Measurements from ENCODE around the gene SPTAN1.

DNA sequence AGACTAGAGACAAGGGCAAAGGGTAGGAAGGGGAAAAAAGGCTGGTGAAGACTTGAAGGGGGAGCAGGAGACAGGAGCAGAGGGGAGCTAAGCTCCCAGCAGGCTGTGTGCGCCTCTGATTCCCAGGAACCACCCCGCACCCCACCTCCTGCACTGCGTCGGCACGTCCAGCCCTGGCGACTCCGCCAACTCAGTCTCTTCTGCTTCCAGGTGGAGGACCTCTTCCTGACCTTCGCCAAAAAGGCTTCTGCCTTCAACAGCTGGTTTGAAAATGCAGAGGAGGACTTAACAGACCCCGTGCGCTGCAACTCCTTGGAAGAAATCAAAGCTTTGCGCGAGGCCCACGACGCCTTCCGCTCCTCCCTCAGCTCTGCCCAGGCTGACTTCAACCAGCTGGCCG, 73.8 kb downstream of the SPTAN1 start:
- TF ChIP-seq EP300 (IDR thresholded peaks at IDR 0.05; ENCODE audit: low read depth) (no peak), POLR2AphosphoS5 (IDR thresholded peaks at IDR 0.05) (no peak)
- TF ChIP-seq, protein P1, sequence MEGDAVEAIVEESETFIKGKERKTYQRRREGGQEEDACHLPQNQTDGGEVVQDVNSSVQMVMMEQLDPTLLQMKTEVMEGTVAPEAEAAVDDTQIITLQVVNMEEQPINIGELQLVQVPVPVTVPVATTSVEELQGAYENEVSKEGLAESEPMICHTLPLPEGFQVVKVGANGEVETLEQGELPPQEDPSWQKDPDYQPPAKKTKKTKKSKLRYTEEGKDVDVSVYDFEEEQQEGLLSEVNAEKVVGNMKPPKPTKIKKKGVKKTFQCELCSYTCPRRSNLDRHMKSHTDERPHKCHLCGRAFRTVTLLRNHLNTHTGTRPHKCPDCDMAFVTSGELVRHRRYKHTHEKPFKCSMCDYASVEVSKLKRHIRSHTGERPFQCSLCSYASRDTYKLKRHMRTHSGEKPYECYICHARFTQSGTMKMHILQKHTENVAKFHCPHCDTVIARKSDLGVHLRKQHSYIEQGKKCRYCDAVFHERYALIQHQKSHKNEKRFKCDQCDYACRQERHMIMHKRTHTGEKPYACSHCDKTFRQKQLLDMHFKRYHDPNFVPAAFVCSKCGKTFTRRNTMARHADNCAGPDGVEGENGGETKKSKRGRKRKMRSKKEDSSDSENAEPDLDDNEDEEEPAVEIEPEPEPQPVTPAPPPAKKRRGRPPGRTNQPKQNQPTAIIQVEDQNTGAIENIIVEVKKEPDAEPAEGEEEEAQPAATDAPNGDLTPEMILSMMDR (IDR thresholded peaks at IDR 0.05) = no peak
